Activated CD4-positive, alpha-beta T cell treated with anti-CD3 and anti-CD28 coated beads, Interleukin-2, amount 50 U/mL, for 16 hours (primary cell): ENCODE data around the gene HOXD13.

Source experiments
- DNase-seq: peaks from one replicate; pipeline ENCODE4 v3.0.0-alpha.2; 2020

The HOXD13 gene

GRCh38 chr2:176107731-176108181 is 15.2 kb downstream of the HOXD13 start:
- no peak for DNase-seq

GRCh38 chr2:176109192-176109901 is 16.8 kb downstream of the HOXD13 start:
- DNase-seq: no peak

- no peak for DNase-seq
Measured at GRCh38 chr2:176109946-176110345, 17.4 kb downstream of the HOXD13 start.

GRCh38 chr2:176110415-176111308 is 18.1 kb downstream of the HOXD13 start:
- DNase-seq: no peak

- peak; percentile 40 for DNase-seq
Measured at GRCh38 chr2:176111309-176111663, 18.8 kb downstream of the HOXD13 start.

- DNase-seq: no peak
Measured at GRCh38 chr2:176111846-176112374, 19.4 kb downstream of the HOXD13 start.

GRCh38 chr2:176112375-176113302 is 20.1 kb downstream of the HOXD13 start:
- no peak for DNase-seq

GRCh38 chr2:176114120-176114929 is 21.8 kb downstream of the HOXD13 start:
- DNase-seq: no peak

GRCh38 chr2:176114930-176115625 is 22.6 kb downstream of the HOXD13 start:
- DNase-seq: no peak

GRCh38 chr2:176115883-176116813 is 23.6 kb downstream of the HOXD13 start, which contains the start of gene HOXD10:
TSS of gene HOXD10 (plus strand) at chr2:176116778. CDS start at chr2:176116834, 56 bp downstream.
- no peak for DNase-seq

GRCh38 chr2:176117162-176117822 is 24.8 kb downstream of the HOXD13 start:
- no peak for DNase-seq

GRCh38 chr2:176117823-176118371 is 25.4 kb downstream of the HOXD13 start:
- no peak for DNase-seq

GRCh38 chr2:176118601-176119339 is 26.2 kb downstream of the HOXD13 start:
- peak; percentile 18 for DNase-seq

- DNase-seq: no peak
Measured at GRCh38 chr2:176120364-176121189, 28.1 kb downstream of the HOXD13 start.

GRCh38 chr2:176121190-176122051 is 28.9 kb downstream of the HOXD13 start:
- DNase-seq: no peak

GRCh38 chr2:176122052-176122682 is 29.6 kb downstream of the HOXD13 start:
- DNase-seq: no peak
